Measurements from ENCODE around the gene ASCC3. TPM values are rescaled to one million over a fixed set of nuclear protein-coding genes. Genes with fewer than 3 reads are reported as not detected.

Gene ASCC3
- total RNA-seq, 6 experiments from 2014 or later, result 96.1 to 101 (median 97.8) TPM

GRCh38 chr6:100808638-100809275, 72.4 kb downstream of the ASCC3 start:
- TF ChIP-seq, protein P1, sequence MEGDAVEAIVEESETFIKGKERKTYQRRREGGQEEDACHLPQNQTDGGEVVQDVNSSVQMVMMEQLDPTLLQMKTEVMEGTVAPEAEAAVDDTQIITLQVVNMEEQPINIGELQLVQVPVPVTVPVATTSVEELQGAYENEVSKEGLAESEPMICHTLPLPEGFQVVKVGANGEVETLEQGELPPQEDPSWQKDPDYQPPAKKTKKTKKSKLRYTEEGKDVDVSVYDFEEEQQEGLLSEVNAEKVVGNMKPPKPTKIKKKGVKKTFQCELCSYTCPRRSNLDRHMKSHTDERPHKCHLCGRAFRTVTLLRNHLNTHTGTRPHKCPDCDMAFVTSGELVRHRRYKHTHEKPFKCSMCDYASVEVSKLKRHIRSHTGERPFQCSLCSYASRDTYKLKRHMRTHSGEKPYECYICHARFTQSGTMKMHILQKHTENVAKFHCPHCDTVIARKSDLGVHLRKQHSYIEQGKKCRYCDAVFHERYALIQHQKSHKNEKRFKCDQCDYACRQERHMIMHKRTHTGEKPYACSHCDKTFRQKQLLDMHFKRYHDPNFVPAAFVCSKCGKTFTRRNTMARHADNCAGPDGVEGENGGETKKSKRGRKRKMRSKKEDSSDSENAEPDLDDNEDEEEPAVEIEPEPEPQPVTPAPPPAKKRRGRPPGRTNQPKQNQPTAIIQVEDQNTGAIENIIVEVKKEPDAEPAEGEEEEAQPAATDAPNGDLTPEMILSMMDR (IDR thresholded peaks at IDR 0.05), result no peak
- Mint-ChIP-seq H3K36me3 (ENCODE audit: low read depth) (peaks cover 21% of the 10 kb centered on the region), H3K27ac (peak overlapping the region; percentile 49; the same call in 1 of the 2 replicates), H3K4me1 (ENCODE audit: low read depth) (peaks cover 19% of the 10 kb centered on the region), H3K27me3 (ENCODE audit: insufficient read depth) (no peaks in the 10 kb centered on the region), H3K9me3 (no peaks in the 10 kb centered on the region), H3K4me3 (peak overlapping the region; percentile 20; the same call in 1 of the 2 replicates)
- DNase-seq, result peak; percentile 58

GRCh38 chr6:100806296-100806695, 74.8 kb downstream of the ASCC3 start:
- DNase-seq, result no peak

GRCh38 chr6:100803264-100804045, 77.7 kb downstream of the ASCC3 start:
- no peak for DNase-seq
- H3K36me3 Mint-ChIP-seq (ENCODE audit: low read depth), result peaks cover 20% of the 10 kb centered on the region; the same call in 1 of the 2 replicates
- H3K27ac Mint-ChIP-seq, result no peak overlapping the region
- peaks cover 5% of the 10 kb centered on the region; the same call in 1 of the 2 replicates for H3K4me1 Mint-ChIP-seq (ENCODE audit: low read depth)
- no peaks in the 10 kb centered on the region for H3K27me3 Mint-ChIP-seq (ENCODE audit: insufficient read depth)
- no peaks in the 10 kb centered on the region for H3K9me3 Mint-ChIP-seq
- TF ChIP-seq, protein P1 (IDR thresholded peaks at IDR 0.05), result no peak
- H3K4me3 Mint-ChIP-seq, result no peak overlapping the region

More at GRCh38 chr6:100806296-100806695, 74.8 kb downstream of the ASCC3 start:
- no peak overlapping the region for H3K4me3 Mint-ChIP-seq
- TF ChIP-seq, protein P1 (IDR thresholded peaks at IDR 0.05), result no peak
- no peak overlapping the region for H3K27ac Mint-ChIP-seq
- no peaks in the 10 kb centered on the region for H3K27me3 Mint-ChIP-seq (ENCODE audit: insufficient read depth)
- H3K36me3 Mint-ChIP-seq (ENCODE audit: low read depth), result peaks cover 10% of the 10 kb centered on the region; the same call in 1 of the 2 replicates
- H3K9me3 Mint-ChIP-seq, result no peaks in the 10 kb centered on the region
- H3K4me1 Mint-ChIP-seq (ENCODE audit: low read depth), result peaks cover 20% of the 10 kb centered on the region

- no peak overlapping the region for H3K27ac Mint-ChIP-seq
- no peaks in the 10 kb centered on the region for H3K9me3 Mint-ChIP-seq
- TF ChIP-seq, protein P1 (IDR thresholded peaks at IDR 0.05), result no peak
- H3K27me3 Mint-ChIP-seq (ENCODE audit: insufficient read depth), result no peaks in the 10 kb centered on the region
- peaks cover 28% of the 10 kb centered on the region; the same call in 1 of the 2 replicates for H3K36me3 Mint-ChIP-seq (ENCODE audit: low read depth)
- H3K4me1 Mint-ChIP-seq (ENCODE audit: low read depth), result peaks cover 5% of the 10 kb centered on the region; the same call in 1 of the 2 replicates
- no peak for DNase-seq
- H3K4me3 Mint-ChIP-seq, result no peak overlapping the region
These were observed 80.1 kb downstream of the ASCC3 start for GRCh38 chr6:100801036-100801435.

DNA sequence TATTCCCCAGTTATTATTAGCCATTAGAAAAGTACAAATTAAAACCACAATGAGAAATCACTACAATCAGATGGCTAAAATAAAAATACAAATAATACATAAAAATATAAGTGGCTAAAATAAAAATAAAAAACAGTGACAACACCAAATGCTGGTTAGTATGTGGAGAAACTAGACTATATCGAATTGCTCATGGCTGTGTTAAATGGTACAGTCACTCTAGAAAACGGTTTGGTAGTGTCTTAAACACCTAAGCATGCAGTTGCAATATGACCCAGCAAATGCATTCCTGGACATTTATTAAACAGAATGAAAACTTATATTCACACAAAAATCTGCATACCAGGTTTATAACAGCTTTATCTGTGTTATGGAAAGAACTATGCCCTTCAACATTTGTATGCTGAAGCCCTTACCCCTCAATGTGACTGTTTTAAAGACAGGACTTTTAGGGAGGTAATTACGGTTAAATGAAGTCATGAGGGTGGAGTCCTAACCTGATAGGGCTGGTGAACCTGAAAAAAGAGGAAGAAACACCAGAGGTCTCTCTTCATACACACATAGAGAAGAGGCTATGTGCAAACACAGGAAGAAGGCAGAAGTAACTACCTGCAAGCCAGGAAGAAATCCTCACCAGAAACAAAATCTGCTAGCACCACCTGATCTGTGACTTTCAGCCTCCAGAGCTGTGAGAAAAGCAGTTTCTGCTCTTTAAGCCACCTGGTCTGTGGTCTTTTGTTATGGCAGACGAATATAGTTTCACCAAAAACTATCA, 84.9 kb downstream of the ASCC3 start:
- H3K9me3 Mint-ChIP-seq, result no peaks in the 10 kb centered on the region
- TF ChIP-seq, protein P1 (IDR thresholded peaks at IDR 0.05), result no peak
- no peak for DNase-seq
- H3K36me3 Mint-ChIP-seq (ENCODE audit: low read depth), result peaks cover 43% of the 10 kb centered on the region
- H3K27me3 Mint-ChIP-seq (ENCODE audit: insufficient read depth), result no peaks in the 10 kb centered on the region
- H3K4me3 Mint-ChIP-seq, result no peak overlapping the region
- H3K4me1 Mint-ChIP-seq (ENCODE audit: low read depth), result peaks cover 15% of the 10 kb centered on the region
- no peak overlapping the region for H3K27ac Mint-ChIP-seq
